Cardiac septum (tissue), 1 donor: ENCODE results near the gene CCDC169. TPM values are rescaled to one million over a fixed set of nuclear protein-coding genes. Genes with fewer than 3 reads are reported as not detected.
A peak's percentile ranks its signal among the peaks of the same experiment; 100 is the strongest.
"Not testable (repeated sequence)": the region's sequence is repeated elsewhere in the genome, so short reads cannot be mapped to it uniquely, and the experiment has no call there.

Source experiments
- DNase-seq: peaks from one replicate; pipeline ENCODE4 v3.0.0-alpha.2; 2020; ENCODE audit warnings: low spot score
- intact Hi-C: fragments of 100-400 bp; cut with DNase I; formaldehyde crosslinking; loops from one replicate; pipeline ENCODE4 v1.14.0; 2022
- long read RNA-seq: library from polyadenylated mRNA; unstranded; transcript quantifications from one replicate; pipeline ENCODE4 v2.0.0, GENCODE V29; 2021
- total RNA-seq: library from RNA; stranded (reverse); fragmentation: NEBNext Ultra II Directional; extraction: Animal tissue kit (Norgen Biotek cat#: 25700); gene quantifications from one replicate; pipeline ENCODE4 v1.2.1, GENCODE V29; 2021
- donor health status: DM: no; HTN: no; CAD: no.

CCDC169 gene
- 2.2 TPM for total RNA-seq
- long read RNA-seq, full-length matches to known transcripts, result 1 of 1 reads
- long read RNA-seq, partial matches to known transcripts, result 0 of 1 reads
- long read RNA-seq, other reads (novel, unspliced or antisense), result 0 of 1 reads

DNA sequence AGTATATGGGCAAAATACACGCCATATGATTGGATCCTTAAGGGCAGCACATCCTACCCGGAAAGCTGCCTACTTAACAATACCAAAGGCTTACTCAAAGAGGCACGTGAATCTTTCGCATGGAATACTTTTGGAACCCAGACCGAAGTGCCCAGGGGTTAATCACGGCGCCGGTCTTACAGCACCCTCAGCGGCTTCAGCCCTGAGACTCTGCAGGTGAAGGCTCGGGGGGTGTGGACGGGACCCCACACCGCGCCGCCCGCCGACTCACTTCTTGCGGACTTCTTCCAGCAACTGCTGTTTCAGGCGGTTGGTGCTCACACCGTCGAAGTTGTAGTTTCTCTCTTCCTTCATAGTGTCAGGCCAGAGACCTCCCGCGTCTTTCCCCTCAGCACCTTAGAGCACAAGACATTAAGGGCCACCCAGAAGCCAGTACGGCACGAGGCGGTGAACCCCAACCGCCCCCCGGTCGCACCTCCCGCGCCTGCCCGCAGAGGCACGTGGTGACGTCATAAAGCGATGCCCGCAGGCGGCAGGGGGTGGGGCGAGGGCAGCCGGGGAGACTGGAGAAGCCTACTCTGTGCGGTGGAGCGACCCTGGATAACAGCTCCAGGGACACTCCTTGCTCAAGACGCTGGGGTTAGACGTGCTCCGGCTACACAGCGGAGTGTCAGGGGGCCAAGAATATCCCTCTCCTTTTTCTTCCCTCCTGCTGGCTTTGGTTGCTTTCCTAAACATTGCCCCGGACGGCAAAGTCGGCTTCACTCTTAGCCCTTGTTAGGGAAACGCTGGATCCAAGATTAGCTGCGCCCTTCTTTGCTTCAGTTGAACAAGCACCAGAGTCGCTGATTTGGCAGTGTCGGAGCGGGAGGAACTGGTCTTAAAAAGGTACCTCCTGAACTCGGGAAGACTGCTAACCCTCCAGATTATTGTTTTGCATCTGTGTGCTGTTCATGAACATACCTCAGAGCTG lies at the start of gene CCDC169:
CCDC169 (minus strand) TSS at position 449 of the 973 bp plus-strand sequence; CDS start at position 354, 95 bp downstream.
- intact Hi-C loops, result no loop called here
- peak; percentile 92 for DNase-seq

DNA sequence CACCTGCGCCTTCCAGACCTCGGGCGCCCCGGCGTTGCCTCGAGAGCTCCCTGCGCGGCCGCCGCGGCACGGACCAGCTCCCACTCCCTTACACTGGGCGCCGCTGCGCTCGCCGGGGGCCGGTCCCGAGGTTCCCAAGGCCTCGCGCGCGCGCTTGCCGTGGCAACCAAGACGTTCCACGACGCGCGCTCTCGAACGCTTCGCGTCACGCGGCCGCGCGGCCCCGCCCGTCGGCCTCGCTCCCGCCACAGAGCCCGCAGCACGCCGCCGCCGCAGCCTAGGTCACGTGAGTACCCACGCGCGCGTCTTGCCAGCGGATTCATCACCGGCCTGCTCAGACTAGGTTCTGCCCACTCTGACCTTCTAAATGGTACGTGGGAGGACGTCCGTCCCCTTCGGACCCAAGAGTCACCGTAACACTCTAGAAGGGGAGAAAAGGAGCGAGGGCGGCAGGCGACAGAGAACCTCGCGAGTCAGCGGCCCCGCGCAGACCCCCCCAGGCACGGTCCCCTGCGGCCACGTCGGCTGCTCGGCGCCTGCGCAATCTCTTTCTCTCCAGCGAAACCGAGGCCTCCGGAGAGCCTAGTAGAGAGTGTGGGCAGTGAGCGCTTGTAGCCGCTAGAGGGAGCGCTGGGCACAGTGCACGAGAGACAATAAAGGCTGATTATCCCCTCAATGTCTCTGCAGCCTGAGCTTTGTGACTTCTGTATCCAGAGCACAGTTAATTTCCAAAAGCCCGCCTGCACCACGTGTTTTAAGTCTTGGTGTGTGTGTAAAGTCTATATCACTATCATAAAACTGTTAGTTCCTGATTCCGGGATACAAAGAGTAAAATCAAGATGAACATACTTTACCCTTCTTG lies 48.8 kb upstream of the CCDC169 start, which contains the start of gene SPART:
SPART (minus strand) TSS at position 173 of the 862 bp plus-strand sequence. CDS start 10,564 bp downstream, outside the sequence.
- intact Hi-C loops, result no loop called here
- DNase-seq, result peak; percentile 95

DNA sequence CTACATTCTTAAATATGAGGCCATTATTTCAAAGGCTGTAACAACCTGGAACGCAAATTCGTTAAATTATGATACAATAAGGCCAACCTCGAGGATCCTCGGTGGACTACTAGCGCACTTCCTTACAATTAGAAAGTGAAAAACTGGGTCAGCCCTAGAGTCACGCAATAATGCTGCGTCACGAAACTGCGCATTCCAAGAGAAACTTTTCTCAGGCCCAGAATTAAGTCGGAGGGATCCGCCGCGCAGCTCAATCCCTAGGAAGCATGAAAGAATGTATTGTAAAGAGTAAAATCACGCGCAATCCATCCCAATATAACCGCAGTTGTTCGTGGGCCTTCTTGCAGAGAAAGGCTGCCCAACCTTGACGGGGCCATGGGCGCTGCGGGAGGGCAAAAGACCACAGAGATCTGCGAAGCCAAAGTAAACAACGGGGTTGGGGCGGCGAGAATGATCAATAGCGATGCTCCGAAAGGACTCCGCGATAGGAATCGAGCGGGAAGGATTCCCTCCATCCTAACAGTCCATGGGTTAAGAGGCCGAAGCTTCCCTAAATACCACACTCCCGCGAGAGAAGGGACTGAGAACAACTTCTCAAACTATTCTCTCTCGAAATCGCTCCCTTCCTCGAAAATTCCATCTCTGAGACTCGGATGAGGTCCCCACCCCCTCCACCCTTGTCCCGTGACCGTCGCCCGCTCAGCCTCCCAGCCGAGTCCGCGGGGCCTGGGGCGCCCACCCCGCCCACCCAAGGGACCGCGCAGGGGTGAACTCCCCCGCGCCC lies 48.0 kb upstream of the CCDC169 start:
- intact Hi-C loops, result no loop called here
- peak; percentile 87 for DNase-seq

DNA sequence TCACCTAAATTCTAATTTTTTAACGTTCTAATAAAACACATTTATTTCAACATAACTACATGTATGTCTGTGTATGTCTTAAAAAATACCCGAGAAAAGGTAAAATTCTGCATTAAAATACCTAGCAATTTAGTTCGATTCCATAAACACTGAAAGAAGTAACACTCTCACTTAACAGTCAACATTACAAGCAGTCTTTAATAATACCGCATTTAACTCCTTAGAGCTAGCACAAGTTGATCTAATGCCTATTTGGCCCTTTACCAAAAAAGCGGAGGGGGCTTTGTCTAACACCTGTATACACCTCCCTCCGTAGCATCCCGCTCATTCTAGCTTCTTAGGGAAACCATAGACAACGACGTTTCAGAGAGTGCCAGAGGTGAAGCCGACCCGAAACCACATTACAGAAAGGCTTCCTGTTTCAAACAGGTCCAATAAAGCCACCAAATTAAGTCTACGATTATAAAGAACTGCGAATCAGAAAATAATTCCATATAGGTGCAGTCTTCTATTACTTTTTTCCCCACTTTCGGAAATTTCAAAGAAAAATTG lies 47.3 kb upstream of the CCDC169 start:
- intact Hi-C loops, result no loop called here
- DNase-seq, result no peak

DNA sequence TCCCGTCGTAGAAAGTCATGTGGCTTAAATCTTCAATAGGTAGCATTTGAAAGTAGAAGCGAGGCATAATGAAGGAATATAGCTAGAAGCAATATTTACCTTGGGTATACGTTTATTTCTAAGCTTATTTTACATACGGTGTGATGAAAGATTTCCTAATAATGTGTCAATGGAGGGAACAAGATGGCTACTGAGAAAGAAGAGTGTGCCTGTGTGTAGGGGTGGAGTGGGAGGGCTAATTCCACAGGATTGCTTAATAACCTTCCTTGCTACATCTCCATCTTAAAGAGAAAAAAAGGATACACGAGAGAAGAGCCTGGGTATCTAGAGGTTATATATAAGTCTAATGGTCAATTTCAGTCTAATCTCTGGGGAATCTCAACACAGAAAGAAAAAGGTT lies 46.6 kb upstream of the CCDC169 start:
- intact Hi-C loops, result no loop called here
- DNase-seq, result no peak

DNA sequence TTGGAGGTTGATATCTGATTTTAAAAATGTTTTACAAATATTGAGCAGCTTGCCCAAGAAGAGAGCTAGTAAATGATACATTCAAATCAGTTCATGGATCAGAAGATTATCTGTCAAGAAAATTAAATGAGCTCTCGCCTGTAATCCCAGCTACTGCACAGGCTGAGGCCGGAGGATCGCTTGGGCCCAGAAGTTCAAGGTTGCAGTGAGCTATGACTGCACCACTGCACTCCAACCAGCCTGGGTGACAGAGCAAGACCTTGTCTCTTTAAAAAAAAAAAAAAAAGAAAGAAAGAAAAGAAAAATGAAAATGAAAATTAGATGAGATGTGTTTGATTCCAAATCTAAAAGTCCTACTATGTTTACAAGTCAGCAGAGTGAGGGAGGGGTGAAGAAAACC lies 46.2 kb upstream of the CCDC169 start:
- intact Hi-C loops, result no loop called here
- no peak for DNase-seq

DNA sequence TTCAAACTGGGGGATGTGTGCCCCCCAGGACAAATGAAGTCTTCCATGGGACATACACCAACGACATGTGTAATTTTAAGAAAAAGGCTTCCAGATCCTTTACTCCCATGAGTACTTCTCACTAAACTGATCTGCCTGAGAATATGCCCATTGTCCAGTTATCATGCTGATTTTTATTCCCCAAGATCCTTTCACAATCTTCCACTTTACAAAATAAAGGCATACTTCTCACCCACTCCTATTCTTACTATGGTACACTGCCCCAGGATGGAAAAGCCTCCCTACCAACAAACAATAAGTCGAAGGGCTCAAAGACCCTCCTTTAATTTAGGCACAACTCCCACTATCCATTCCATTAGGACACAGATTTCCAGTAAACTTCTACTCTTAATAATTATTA lies 45.1 kb upstream of the CCDC169 start:
- DNase-seq, result no peak
- intact Hi-C loops, result no loop called here

DNA sequence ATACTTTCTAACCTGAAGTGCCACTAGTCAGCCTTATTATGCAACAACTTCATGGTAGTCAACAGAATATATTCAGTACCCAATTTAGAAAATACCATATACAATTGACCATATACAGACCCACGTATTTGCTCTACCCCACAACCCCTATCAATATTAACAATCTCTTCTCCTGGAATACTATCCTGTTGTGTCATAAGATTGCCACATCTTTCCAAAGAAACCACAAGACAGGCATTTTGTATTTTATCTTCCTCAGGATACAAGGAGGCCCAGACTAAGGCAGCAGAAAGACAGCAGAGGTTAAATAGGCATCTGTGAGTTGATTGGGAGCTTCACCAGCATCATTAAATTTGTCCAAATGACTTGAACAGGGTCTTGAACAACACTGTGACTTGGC lies 44.1 kb upstream of the CCDC169 start:
- no peak for DNase-seq
- intact Hi-C loops, result no loop called here

DNA sequence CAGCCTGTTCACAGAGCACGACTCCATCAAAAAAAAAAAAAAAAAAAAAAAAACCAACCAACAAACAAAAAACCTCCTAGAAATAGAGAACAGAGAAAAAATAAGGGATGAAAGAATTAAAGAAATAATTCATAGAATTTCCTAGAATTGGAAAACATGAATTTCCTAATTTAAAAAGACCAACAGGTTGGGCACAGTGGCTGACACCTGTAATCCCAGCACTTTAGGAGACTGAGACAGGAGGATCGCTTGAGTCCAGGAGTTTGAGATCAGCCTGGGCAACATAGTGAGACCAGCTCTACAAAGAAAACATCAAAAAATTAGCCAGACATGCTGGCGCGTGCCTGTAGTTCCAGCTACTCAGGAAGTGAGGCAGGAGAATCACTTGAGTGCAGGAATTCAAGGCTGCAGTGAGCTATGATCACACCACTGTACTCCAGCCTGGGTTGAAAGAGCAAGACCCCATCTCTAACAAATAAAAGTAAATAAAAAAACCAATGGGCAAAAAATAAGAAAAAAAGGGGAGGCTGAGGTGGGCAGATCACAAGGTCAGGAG lies 42.1 kb upstream of the CCDC169 start:
- DNase-seq, result no peak
- intact Hi-C loops, result no loop called here

DNA sequence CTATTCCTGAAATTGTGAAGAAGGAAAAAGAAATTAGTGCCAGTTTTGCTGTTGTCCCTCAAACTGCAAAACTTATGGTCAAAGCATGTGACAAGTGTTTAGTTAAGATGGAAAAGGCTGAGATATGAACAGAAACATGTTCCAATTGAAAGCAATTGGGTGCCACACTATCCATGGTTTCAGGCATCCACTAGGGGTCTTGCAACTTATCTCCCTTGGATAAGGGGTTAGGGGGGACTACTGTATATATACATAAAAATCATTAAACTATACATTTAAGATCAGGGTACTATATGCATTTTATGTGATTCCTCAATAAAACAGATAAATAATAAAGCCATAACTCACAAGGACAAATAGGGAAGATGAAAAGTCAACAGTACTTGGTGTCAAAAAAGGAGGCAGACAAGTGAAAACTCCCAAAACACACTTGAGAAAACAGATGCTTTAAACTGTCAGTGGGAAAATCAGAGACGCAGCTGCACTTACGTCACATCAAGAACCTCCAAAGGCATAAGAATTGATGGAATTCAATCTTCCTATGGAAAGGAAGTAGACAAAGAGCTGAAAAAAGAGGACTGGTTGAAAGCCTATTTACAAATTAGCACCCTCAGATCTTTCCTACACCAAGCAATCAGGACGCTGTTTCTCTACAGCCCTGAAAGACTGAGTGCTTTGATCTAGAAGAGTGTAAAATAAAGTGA lies 40.5 kb upstream of the CCDC169 start:
- intact Hi-C loops, result no loop called here
- no peak for DNase-seq

DNA sequence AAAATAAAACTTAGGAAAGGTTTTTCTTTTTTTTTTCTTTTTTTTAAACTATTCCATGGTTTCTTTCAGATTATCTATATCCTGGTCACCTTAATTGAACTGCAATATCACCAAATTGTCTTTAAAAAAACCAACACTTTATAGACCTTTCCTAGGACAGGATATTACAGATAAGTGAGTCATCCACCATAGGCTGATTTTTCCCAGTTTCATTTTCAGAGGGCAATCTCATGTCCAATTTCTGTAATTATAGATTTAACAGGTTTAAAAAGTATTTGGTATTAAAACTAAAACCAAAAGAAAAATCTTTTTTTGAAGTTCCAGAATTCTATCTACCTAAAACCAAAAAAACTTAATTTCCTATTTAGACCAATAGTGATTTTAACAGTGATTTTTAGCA lies 35.4 kb upstream of the CCDC169 start:
- no peak for DNase-seq
- intact Hi-C loops, result no loop called here

DNA sequence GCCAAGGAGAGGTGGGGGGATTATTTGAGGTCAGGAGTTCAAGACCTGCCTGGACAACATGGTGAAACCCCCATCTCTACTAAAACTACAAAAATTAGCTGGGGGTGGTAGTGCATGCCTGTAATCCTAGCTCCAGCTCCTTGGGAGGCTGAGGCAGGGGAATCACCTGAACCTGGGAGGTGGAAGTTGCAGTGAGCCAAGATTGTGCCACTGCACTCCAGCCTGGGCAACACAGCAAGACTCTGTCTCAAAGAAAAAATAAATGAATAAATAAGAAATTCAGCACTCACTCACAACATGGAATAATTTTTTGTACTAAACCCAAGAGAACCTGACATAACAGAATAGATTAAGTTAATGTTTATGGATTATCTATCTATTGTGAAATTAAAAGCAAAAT lies 34.6 kb upstream of the CCDC169 start:
- intact Hi-C loops, DNase-seq: not testable (repeated sequence)

DNA sequence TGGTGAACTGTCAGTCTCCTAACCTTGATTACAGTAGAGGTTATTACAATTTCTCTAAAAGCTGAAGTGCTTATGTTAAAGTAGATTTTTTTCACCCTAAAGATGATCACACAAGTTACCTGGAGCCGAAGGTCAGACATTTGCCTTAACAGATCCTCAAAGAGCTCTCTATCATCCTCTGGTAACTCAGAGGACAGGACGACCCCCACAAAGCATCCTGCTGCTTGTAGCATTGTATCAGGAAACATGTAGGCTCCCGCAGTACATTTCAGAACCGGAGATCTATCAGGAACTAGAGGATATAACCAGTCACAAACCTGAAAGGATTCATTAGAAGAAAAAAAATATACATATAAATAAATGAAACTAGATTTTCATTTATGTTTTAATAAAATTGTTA lies 33.7 kb upstream of the CCDC169 start:
- intact Hi-C loops, result no loop called here
- DNase-seq, result no peak

DNA sequence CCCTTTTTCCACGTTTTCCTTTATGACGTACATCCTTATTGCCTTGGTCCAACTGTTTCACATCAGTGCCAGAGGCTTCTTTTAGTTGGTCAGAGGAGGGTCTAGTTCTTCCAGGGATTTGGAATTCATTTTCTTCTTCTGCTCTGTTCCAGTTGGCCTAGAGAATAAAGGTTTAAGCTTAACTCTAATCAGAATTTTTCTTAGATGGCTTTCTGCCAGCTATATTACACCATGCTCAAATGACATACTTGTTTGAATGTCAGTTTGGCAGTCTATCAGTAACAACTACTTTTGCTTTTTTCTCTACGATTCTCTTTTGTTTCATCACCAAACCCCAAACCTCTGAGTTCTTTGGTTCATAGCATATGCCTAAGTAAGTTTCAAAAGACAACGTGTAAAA lies 31.7 kb upstream of the CCDC169 start:
- no peak for DNase-seq
- intact Hi-C loops, result no loop called here

DNA sequence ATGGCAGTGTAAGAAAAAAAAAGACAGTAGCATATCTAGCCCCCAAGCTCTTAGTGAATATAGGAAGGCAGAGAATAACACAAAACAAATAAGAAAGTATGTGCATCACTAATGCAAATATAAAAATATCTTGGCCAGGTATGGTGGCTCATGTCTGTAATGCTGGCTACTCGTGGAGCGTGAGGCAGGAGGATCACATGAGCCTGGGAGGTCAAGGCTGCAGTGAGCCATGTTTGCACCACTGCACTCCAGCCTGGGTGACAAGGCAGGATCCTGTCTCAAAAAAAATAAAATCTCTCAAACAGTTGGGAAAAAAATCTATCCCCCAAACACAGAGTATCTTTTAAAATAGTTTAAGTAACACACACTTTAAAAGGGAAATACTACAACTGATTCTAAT lies 31.2 kb upstream of the CCDC169 start:
- no peak for DNase-seq
- intact Hi-C loops, result no loop called here

DNA sequence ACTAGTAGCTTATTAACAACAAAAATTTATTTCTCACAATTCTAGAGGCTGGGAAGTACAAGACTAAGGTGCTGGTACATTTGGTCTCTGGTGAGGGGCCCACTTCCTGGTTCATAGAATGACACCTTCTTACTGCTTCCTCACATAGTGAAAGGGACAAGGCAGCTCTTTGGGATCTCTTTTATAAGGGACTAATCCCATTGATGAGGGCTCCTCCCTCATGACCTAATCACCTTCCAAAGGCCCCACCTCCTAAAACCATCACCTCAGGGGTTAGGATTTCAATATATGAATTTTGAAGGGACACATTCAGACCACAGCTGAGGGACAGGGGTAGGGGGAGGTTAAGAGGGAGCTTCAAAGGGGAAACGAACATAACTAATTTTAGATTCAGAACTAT lies 28.3 kb upstream of the CCDC169 start:
- no peak for DNase-seq
- intact Hi-C loops, result no loop called here

DNA sequence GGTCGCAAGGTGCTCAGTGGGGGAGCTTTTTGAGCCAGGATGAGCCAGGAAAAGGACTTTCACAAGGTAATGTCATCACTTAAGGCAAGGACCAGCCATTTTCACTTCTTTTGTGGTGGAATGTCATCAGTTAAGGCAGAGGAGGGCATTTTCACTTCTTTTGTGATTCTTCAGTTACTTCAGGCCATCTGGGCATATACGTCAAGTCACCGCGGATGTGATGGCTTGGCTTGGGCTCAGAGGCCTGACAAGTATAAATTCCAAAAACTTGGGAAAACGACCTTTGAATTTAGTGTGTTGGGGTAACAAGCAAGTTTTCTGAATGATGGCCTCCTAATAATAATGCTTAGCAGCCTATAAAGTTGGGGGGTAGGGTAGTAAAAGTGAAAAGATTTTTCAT lies 27.3 kb upstream of the CCDC169 start:
- DNase-seq, intact Hi-C loops: not testable (repeated sequence)

DNA sequence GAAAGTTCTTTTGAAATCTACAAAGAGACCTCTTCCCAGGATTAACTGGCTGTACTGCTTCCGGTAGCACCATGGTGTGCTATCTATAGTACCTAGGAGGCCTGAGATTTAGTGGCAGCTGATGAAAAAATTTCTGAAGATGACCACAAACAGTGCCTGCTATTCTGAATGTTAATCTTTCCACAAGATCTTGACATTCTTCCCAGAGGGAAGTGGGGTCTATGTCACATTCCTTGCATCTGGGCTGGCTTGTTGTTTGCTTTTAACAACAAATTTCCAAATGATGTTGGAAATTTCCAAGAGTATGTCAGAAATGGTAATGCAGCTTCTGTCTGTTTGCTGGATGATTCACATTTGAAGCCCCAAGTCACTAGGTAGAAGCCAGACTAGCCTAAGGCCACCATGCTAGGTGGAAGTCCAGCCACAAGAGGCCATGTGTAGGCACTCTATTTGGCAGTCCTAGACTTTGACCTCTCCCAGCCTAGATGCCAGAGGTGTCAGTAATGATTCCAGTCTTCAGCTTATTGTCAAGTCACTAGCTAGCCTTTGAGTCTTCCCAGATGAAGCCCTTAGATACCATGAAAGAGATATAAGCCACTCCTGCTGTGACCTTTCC lies 26.4 kb upstream of the CCDC169 start:
- intact Hi-C loops, result no loop called here
- DNase-seq, result no peak
